CMK (cell line): ENCODE results near the gene HOXA2.

Experiments
- DNase-seq: peaks from one replicate; pipeline ENCODE4 v3.0.0-alpha.2; 2010; ENCODE audit warnings: low read depth

HOXA2 gene

DNA sequence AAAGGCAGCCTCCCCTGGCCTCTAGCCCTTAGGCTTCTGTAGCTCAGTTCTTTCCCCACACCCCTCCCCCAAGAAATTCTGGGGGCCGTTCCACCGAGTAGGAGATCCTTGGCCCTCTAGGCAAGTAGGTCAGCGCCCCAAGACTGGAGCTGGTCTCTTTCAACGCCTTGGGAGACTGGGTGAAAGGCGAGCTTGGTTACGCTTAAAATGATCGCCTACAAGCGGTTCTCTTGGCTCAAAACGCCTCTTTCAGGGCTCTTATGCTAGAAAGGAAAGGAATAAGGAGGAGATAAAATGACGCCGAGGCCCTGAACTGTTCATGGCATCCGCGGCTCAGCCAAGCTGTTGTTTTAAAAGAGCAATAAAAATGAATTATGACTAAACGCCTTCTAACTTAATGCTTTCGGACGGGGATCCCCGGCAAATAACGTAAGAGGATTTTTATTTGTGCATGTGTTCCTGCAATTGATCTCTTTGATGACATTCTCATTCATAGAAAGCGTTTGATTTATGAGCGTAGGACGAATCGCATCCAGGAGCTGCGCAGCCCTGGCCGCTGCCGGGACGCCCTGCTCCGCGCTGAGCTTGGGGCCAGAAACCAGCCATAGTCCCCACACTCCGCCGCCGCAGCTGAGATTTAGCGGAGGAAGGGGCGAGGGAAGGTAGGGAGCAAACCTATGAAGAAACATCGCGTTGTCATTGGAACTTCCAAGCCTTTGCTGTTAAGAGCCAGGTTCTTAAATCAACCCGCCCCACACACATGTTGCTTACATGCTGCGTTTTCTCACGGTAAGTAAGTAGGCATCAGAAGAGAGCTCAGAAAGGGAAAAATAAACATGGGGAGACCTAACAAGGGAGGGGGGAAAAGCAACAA, 3.7 kb downstream of the HOXA2 start:
- no peak for DNase-seq

DNA sequence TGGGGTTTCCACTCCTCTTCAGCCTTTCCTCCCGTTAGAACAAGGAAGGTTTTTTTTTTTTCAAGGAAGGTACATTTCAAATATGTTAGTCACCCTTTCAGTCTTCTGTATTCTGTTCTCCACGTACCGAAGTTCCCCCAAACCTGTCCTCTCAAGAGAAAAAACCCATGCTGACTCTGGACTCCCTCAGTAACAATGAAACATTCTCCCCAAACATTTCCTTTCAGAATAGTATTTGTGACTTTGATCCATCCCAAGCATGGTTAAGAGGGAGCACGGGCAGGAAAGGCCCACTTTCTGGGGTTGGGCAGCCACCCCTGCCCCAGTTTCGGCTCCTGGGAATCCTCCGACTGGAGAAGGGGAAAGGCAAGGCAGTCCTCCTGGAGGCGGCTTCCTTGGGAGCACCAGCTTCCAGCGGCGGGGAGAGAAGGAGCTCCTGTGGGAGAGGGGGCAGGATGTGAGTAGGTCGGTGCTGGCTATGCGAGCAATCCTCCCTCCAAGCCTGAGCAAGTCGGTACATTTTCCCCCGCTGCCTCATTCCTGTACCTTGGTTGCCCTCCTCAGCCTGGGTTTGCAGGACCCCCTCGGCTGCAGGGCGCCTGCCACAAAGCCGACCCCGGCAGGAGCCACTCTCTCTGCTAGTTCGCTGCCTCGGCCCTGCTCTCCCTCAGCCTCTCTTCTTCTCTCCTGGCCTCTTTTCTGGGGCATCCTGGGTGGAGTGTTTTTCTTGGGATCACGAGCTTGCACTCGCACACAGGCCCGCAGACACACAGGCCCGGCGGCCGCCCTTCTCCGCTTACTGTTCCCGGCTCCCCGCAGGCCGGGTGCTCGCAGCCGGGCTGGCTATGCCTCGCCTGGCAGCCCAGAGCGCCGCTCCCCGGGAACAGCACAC, 4.6 kb downstream of the HOXA2 start:
- DNase-seq = no peak

DNA sequence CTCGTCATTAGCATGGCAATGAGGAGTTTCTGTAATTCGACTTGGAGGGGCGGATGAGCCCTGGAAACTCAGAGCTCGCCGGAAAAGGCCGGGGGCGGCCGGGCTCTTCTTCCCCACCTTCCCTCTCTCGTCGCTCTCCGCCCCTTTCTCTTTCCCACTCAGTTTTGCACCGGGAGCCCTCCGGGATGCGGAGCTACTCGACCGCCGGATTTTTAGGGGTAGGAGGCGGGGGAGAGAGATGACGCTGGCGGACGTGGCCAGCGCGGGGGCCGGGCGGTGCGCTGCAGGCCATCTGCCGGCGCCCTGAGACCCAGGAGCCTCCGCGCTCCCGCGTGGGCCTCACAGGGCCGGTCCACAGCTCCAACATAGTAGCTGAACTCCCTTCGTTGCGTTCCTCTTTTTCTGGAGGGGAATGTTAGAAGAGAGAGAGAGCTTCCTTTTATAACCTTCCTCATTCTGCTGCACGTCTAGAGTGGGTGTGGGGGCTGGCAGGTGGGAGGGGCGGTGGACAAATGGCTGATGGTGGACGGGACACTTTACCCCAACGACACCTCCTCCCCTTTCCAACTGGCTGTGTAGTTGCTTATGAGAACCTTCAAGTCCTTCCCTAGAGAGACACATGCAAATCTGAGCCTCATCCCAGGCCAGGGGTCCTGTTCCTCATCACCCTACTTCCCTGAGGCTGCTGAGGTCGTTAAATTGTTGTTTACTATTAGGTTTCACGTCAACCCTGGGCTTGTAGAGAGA, 5.5 kb downstream of the HOXA2 start:
- DNase-seq = no peak

DNA sequence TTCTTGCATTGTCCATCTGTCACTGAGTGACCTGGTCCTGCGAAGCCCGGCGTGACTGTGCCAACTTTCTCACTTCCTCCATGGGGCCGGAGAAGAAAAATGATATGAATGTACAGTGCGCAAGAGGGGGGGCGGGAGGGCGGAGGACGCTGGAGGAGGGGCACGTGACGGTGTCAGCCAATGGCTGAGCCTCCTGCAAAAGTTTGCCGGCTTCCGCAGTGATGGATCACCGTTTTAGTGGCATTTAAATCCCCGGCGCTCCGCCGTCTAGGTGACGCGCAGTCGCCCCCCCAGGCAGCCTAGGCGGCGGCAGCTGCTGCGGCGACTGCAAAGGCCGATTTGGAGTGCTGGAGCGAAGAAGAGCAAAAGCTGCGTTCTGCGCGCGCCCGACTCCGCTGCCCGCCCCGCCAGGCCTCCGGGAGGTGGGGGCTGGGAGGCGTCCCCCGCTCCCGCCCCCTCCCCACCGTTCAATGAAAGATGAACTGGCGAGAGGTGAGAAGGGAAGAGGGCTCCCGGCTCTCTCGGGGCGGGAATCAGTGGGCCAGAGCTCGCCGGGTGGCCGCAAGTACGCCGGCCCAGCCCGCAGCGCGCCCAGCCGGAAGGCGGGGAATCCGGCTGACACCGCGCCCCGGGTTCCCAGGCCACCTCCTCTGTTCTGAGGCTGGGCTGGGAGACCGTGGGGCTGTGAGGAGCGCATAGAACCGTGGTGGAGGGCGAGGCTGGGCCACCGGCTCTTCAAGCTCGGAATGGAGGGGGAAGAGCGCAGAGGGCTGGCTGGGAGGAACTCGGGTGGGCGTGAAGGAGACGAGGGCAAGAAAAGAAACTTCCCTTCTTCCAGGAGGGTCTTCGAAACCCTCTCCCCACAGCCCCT, 6.4 kb downstream of the HOXA2 start, which contains the start of gene HOXA1:
HOXA1 (minus strand) TSS at position 104 of the 871 bp plus-strand sequence; CDS start at position 16, 88 bp downstream.
- DNase-seq = peak; percentile 79

DNA sequence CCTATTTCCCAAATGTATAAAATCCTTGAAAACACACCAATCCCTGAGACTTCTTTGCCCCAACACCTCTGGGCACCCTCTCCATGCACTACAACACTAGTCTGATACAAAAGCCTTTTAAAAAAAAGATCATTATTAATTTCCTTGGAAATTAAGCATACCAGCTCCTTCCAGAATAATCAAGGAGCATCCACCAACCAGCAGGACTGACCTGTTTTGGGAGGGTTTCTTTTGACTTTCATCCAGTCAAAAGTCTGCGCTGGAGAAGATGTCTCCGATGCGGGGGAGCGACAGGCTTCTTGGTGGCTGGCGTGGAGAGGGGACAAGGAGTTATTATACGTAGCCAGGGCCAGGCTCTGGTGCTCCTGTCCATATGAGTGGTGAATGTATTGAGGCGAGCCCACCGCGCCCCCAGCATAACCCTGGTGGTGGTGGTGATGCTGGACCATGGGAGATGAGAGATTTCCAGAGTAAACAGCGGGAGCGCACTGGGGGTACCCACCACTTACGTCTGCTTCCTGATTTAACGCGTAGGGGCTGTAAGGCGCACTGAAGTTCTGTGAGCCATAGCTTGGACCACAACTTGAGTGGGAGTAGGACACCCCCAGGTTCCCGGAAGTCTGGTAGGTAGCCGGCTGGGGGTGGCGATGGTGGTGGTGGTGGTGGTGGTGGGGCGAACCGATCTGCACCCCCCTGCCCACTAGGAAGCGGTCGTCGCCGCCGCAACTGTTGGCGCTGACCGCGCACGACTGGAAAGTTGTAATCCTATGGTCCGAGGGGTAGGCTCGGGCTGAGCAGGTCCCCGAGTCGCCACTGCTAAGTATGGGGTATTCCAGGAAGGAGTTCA, 7.2 kb downstream of the HOXA2 start:
- peak; percentile 61 for DNase-seq

DNA sequence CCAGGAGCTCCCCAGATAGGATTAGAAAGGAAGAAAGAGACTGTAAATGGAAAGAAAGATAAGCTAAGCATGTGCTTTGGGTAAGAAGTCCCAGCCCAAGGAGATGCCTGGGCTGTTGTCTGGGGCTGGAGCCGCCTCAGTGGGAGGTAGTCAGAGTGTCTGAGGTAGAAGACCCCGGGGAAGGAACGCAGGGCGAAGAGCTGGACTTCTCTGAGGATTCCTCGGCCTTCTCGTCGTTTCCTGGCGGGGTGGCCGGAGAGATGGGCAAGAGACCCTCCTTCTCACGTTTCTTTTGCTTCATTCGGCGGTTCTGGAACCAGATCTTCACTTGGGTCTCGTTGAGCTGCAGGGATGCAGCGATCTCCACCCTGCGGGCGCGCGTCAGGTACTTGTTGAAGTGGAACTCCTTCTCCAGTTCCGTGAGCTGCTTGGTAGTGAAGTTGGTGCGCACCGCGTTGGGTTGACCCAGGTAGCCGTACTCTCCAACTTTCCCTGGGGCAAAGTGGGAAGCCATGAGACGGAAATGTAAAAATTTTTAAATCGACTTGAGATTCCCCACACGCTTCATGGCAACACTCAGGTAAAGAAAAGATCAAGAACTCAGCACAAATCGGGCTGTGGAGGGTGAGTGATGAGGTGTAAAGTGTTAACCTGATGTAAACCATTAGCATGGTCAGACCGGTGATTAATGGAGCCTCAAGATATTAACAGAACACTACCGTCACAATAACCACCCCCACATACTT, 8.0 kb downstream of the HOXA2 start:
- no peak for DNase-seq

DNA sequence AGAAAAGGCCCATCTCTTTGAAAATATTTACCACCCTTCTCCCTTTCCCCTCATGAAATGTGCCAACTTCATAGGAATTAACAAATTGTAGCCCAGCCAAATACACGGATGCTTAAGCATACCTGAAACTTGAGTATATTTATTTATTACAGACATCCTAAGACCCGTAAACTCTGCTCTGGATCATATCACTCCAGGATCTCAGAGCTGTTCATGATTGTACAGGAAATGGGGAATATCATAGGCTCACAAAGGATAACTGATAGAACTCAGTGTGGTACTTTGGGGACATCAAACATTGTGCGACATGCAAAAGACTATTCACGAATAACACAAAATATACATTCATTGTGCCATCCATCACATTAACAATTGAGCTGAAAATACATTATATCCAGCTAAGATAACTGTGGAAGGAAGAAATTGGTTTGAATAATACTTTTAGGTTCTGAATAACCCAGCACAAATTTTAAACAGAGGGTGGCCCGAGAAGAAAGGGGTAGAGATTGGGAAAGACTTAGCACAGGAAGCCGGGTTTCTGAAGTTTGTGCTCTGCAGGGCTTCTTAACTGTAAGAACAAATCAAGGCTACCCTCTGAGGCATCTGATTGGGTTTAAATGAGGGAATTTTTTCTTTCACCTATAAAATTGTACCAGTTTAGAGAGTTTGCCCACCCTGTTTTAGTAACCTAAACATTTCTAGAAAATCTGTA, 9.1 kb downstream of the HOXA2 start:
- DNase-seq = no peak

DNA sequence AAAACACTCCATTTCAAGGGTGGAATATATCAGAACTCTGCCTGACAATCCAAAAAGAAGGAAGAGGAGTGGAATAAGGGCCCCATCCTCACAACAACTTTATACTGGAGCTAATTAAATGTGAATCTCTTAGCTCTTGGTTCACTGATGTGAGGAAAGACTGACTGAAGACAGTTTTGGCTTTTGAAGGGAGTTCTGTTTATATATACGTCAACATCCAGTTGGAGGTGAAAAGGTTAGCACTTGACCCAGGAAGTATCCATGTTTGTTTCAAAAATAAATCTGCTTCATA, 9.7 kb downstream of the HOXA2 start:
- DNase-seq = no peak

DNA sequence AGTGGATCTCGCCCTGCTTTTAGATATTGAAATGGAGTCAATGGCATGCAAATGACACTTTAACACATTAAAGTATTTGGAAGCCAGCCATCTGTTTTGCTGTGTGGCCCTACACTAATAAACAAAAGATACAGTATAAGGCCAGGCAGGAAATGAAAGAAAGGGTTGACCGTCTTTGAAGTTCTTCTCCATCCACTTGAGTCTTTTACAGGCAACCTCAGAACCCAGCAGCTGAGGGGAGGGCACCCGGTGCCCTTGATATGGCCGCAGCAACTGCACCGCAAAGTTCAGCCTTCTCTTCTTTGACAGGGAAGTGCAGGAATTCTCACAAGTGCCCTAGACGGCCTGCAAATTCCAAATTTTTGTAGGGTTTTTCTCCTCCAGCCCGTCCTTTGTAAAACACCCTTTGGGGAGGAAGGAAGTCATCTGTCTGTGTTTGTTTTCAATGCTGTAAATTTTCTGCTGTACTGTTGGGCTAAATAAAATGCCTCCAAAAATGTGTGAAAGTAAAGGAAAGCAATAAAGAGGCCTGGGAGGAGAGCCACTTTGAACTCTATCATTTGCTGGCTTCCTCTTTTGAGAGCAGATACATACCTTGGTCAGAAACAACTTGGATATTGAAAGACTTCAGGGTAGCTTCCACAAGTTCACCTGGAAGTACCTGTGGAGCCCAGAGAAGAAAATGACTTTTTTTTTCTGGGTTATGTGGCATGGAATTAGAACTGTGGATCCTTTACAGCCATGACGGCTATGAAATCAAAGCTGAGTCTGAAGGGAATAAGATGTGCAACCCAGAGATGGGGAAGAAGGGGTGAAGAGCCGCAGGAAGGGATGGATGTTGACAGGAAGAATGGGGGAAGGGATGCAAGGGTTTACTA, 10.3 kb downstream of the HOXA2 start:
- no peak for DNase-seq

DNA sequence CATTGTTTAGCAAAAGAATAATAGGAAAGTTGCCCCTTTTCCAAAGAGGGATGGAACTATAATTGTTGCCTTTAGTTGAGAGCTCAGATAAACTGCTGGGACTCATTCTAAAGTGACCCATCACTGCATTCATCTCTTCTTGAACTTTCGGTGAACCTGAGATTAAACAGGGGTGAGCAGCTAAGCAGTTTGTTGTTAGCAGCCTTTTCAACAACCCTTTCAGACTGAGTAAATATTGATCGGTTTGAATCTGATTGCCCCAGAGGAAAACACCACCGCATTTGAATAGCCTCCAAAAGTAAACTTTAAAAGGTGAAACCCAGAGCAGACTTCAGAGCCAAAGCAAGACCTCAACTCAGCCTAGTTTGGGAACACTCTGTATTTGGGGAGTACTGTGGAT, 11.4 kb downstream of the HOXA2 start:
- DNase-seq = no peak

DNA sequence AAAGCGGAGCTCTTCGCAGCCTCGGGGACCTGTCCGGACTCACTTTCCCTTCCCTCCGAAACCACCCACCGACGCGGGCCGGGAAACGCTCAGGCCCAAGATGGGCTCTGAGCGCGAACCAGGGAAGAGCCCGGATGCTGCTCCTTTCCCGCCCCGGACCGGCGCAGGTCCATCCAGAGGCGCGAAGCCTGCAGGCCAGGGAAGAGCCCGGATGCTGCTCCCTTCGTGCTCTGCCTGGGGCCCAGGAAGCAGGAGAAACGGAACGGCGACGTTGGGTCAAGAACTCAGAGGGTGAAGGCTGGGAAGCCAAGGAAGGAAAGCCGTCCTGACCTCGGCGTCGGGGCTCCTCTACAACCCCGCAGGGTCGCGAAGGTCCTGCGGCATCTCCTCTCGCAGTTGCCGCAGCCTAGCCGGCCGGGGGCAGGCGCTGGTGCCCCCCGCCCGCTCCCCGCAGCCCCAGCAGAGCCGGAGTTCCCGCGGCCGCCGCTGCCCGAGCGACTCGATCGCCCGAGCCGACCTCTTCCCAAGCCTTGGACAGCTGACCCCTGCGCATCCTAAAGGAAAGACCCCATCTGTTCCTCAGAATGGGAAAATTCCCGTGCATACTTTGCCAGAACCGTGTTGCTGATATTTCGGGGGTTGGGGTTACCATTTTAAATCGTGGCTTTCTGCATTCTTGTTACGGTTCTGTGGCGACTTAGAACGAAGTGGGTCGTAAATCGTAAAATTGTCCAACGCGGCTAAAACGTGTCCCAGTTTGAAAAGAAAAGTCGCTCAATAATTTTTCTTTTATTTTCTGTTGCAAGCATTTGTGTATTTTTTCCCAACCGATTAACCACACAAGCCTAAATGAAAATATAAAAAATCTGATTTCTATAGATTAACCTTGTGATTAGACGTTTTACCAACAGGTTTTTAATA, 14.2 kb downstream of the HOXA2 start:
- no peak for DNase-seq

DNA sequence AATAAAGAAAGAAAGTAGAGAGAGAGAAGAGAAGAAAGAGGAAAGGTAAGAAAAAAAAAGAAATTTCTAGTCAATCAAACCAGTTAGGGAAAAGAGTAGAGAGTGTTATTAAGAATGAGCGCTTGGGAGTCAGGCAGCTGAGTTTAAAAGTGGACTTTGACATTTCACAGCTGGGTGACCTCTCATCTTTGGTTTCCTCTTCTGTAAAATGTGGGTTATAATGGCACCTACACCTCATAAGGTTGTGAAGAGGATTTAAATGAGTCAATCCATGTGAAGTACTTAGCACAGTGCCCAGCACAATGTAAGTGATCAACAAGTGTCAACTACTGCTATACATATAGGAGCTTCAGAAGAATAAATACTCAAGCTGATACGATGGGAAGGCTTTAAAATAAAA, 18.8 kb downstream of the HOXA2 start:
- DNase-seq = no peak

DNA sequence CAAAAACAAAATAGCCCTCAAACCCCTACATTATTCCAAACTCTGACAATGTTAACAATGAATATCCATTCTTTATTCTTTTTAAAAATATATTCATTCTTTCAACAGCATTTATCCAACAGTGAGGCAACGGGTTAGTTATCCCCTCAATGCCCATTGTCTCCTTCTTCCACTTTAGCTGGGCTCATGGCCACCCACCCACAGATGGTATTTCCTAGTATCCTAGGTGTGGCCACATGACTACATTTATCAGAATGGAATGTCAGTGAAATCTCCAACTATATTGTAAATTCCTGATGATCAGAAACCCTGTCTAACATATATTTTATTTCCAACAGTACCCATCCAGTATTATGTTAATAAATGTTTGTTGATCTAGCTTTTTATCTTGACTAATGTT, 20.3 kb downstream of the HOXA2 start:
- DNase-seq = no peak

DNA sequence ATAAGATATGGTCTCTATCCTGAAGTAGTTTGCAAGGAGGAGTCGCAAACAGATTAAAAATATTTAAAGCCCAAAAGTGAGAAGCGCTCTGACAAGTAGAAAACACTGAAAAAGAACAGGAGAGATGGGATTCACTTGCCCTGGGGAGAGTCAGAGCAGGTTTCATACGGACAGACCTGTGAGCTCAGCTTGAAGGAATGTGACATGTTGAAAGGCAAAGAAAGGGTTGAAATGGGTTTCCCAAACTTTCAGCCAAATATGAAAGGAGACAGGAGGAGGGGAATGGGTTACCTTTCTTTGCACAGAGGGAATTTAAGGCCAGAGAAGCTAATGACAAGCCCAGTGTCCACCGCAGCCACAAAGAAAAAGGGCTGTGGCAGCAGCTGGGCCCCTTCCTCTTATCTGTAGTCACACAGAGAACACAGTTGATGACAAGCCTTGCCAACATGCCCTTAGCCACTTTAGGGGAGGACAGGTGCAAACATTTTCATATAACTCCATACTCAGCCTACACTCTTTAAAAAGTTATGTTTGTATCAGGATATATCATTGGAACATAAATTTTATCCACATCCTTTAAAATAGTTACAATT, 21.5 kb downstream of the HOXA2 start:
- no peak for DNase-seq

DNA sequence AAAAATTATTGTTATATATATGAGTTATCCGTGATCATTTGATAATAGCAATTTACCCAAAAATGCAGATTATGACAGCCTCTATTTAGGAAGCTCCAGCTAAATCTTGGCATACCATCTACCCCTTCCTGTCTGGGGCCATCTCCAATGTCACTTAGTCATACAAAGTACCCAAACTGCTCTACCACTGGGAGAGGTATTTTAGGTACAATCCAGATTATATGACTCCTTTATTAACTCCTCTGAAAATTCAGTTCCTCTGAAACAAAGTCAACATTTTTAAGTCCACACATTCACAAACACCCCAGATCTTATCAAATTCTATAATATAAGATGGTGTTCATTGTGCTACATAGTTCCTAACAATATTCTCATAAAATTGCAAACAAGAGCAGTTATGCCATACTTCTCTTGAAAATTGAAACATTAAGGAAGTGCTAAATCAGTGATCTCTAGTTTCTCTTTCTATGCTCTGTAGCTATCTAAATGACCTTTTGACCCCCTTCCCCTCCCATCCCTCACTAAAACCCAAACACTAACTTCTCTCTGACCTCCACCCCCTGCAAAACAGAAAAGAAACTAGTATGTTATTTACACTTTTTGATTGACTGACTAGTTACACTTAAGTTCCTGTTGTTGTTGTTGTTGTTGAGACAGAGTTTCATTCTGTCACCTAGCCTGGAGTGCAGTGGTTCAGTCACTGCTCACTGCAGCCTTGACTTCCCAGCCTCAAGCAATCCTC, 23.1 kb downstream of the HOXA2 start:
- DNase-seq = no peak
